ENCODE data around the gene PIM1. TPM values are rescaled to one million over a fixed set of nuclear protein-coding genes. Genes with fewer than 3 reads are reported as not detected.

PIM1 gene
- total RNA-seq, 1 experiment from 2014 or later = 47.5 TPM

DNA sequence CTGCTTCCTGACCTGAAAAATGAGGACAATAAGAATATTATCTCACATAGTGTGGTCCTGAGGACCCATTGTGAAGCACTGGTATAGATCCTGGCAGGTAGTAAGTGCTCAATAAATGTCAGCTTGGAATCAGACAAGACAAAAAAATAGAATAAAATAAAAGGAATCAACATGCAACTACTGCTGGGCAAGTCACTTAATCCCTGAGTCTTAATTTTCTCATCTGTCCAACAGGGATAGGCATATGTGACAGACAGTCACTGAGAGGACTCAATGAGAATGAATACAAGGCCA, 38.0 kb upstream of the PIM1 start:
- Histone ChIP-seq H2BK120ac (ENCODE audit: low read depth, low read length, poor library complexity, severe bottlenecking) (no peak overlapping the region), H4K5ac (ENCODE audit: insufficient read length, low read depth, low read length) (no peak overlapping the region), H3K27me3 (ENCODE audit: insufficient read depth, low read length) (no peaks in the 10 kb centered on the region), H3K4me1 (ENCODE audit: insufficient read depth, low read length) (peaks cover 9% of the 10 kb centered on the region; the same call in 1 of the 2 replicates), H2AFZ (ENCODE audit: low read length) (no peak overlapping the region), H3K4me2 (ENCODE audit: insufficient read depth, insufficient read length, low read length) (no peak overlapping the region), H4K91ac (ENCODE audit: insufficient read length, low read depth, low read length) (no peak overlapping the region), H2BK15ac (ENCODE audit: low read depth, low read length) (no peak overlapping the region), H2BK12ac (ENCODE audit: insufficient read length, low read depth, low read length) (no peak overlapping the region), H3K14ac (ENCODE audit: insufficient read depth, low read length) (no peak overlapping the region), H3K4ac (ENCODE audit: low read depth, low read length) (no peak overlapping the region), H3K18ac (ENCODE audit: insufficient read length, low read depth, low read length) (no peak overlapping the region), H2BK5ac (ENCODE audit: insufficient read length, low read length) (no peak overlapping the region), H3K9me3 (ENCODE audit: control insufficient read depth, low read depth, low read length) (no peaks in the 10 kb centered on the region), H3K56ac (ENCODE audit: insufficient read length, low read depth, low read length) (no peak overlapping the region), H3K79me2 (ENCODE audit: insufficient read depth, low read length) (peaks cover 22% of the 10 kb centered on the region; the same call in 1 of the 2 replicates), H3K79me1 (ENCODE audit: insufficient read depth, low read depth, low read length, poor library complexity, severe bottlenecking) (no peaks in the 10 kb centered on the region), H3K9ac (ENCODE audit: extremely low read depth, insufficient read length, low read length) (no peak overlapping the region), H3K23ac (ENCODE audit: insufficient read length, low read depth, low read length) (no peak overlapping the region), H2AK5ac (ENCODE audit: insufficient read length, low read length) (no peak overlapping the region), H4K8ac (replicated peaks; ENCODE audit: insufficient read length, low read depth, low read length) (no peak overlapping the region), H3K27ac (ENCODE audit: insufficient read length, low read depth, low read length) (no peak overlapping the region), H4K20me1 (ENCODE audit: control insufficient read depth, insufficient read depth, insufficient read length) (no peaks in the 10 kb centered on the region), H3T11ph (ENCODE audit: low read length) (no peak overlapping the region), H3K23me2 (ENCODE audit: insufficient read length, low read depth, low read length, poor library complexity, severe bottlenecking) (peaks cover 11% of the 10 kb centered on the region), H2BK20ac (ENCODE audit: low read depth, low read length, poor library complexity, severe bottlenecking) (no peak overlapping the region)
- Mint-ChIP-seq H3K4me1 (peaks cover 63 to 80% of the 10 kb centered on the region in 2 experiments), H3K27me3 (ENCODE audit: low read depth) (no peaks in the 10 kb centered on the region), H3K36me3 (ENCODE audit: insufficient read depth in 1 of 3, low read depth in 3 of 3) (peaks cover 16 to 23% (median 22%) of the 10 kb centered on the region in 3 experiments), H3K4me3 (peak overlapping the region in 1 of 2 experiments; percentile 57; a peak in 1 of 5 replicates), H3K9me3 (no peaks in the 10 kb centered on the region), H3K27ac (peak overlapping the region; percentile 39 to 94 (median 86))
- TF ChIP-seq, protein P1, sequence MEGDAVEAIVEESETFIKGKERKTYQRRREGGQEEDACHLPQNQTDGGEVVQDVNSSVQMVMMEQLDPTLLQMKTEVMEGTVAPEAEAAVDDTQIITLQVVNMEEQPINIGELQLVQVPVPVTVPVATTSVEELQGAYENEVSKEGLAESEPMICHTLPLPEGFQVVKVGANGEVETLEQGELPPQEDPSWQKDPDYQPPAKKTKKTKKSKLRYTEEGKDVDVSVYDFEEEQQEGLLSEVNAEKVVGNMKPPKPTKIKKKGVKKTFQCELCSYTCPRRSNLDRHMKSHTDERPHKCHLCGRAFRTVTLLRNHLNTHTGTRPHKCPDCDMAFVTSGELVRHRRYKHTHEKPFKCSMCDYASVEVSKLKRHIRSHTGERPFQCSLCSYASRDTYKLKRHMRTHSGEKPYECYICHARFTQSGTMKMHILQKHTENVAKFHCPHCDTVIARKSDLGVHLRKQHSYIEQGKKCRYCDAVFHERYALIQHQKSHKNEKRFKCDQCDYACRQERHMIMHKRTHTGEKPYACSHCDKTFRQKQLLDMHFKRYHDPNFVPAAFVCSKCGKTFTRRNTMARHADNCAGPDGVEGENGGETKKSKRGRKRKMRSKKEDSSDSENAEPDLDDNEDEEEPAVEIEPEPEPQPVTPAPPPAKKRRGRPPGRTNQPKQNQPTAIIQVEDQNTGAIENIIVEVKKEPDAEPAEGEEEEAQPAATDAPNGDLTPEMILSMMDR (conservative IDR thresholded peaks at IDR 0.05) = no peak
- DNase-seq = no peak
